ENCODE measurements around the gene LLCFC1.

The LLCFC1 gene

DNA sequence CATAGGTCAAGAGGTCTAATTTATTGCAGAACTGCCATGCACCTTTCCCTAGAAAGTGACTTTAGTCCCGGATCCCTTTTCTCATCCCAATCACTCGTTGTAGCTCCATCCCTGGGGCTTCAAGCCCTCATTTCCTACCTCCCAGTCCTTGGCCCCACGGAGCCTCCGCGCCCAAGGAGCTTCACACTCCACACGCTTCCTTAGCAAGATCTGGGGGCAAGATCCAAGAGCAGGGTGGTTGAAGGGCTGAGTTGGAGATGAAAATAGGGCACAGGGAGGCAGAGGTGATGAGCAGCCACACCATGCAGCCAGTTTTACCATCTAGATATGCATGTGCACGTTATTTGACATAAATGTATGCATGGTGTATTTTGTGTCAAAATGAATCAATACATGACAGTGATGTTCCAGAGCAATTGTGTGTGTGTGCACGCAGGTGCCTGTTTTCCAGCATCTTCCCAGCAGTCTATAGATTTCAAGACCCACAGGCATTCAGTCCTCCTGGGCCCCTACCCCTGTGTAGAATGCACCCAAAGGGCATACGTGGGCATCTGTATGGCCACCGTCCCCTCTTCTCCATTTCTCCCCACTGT is 47.7 kb upstream of the LLCFC1 start:
- Histone ChIP-seq H3K27me3 (ENCODE audit: control insufficient read depth, low read length) (peaks cover 30% of the 10 kb centered on the region), H3K9me2 (replicated peaks; ENCODE audit: control insufficient read depth, low read length) (no peaks in the 10 kb centered on the region), H3K36me3 (ENCODE audit: control insufficient read depth, low read length) (no peaks in the 10 kb centered on the region), H4K20me1 (ENCODE audit: control insufficient read depth, insufficient read depth, low read depth, low read length) (no peaks in the 10 kb centered on the region), H3K4me3 (ENCODE audit: low read length) (no peak overlapping the region), H3K27ac (ENCODE audit: low read depth, low read length) (no peak overlapping the region), H3K4me1 (ENCODE audit: control insufficient read depth, low read length) (no peaks in the 10 kb centered on the region), H3K9me3 (ENCODE audit: control insufficient read depth, insufficient read depth, low read length) (no peaks in the 10 kb centered on the region), H3F3A (ENCODE audit: control insufficient read depth, insufficient read depth) (no peaks in the 10 kb centered on the region), H3K79me2 (ENCODE audit: control insufficient read depth, low read length) (no peaks in the 10 kb centered on the region), H3K4me2 (ENCODE audit: low read length) (no peak overlapping the region)
- no peak for TF ChIP-seq EZH2phosphoT487 (IDR thresholded peaks at IDR 0.05; ENCODE audit: borderline replicate concordance, low read length)
- TF ChIP-seq, protein P1, sequence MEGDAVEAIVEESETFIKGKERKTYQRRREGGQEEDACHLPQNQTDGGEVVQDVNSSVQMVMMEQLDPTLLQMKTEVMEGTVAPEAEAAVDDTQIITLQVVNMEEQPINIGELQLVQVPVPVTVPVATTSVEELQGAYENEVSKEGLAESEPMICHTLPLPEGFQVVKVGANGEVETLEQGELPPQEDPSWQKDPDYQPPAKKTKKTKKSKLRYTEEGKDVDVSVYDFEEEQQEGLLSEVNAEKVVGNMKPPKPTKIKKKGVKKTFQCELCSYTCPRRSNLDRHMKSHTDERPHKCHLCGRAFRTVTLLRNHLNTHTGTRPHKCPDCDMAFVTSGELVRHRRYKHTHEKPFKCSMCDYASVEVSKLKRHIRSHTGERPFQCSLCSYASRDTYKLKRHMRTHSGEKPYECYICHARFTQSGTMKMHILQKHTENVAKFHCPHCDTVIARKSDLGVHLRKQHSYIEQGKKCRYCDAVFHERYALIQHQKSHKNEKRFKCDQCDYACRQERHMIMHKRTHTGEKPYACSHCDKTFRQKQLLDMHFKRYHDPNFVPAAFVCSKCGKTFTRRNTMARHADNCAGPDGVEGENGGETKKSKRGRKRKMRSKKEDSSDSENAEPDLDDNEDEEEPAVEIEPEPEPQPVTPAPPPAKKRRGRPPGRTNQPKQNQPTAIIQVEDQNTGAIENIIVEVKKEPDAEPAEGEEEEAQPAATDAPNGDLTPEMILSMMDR (IDR thresholded peaks at IDR 0.05; ENCODE audit: low read depth, low read length, poor library complexity, severe bottlenecking): no peak

DNA sequence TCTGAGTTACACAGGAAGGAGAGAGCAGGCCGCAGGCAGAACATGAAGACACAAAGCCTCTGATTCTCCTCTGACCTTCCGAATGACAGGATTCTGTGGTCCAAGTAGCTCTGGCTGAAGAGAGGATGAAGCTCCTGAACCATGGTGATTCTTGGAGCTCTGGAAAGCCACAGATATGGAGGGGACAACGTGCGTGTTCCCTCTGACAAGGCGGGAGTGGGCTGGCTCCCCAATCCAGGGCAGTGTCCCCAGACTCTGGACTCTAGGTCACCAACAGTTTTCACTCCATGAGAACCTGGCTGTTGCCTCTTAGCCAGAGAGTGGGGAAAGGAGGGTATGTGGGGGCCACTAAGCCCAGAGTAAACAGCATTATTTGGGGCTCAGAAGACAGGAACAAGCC is 46.3 kb upstream of the LLCFC1 start:
- H3K27ac ChIP-seq (ENCODE audit: low read depth, low read length): no peak overlapping the region
- H3K4me2 ChIP-seq (ENCODE audit: low read length): no peak overlapping the region
- no peak overlapping the region for H3K4me3 ChIP-seq (ENCODE audit: low read length)
- H3F3A ChIP-seq (ENCODE audit: control insufficient read depth, insufficient read depth): no peaks in the 10 kb centered on the region
- H3K27me3 ChIP-seq (ENCODE audit: control insufficient read depth, low read length): peaks cover 35% of the 10 kb centered on the region
- no peaks in the 10 kb centered on the region for H3K9me3 ChIP-seq (ENCODE audit: control insufficient read depth, insufficient read depth, low read length)
- no peaks in the 10 kb centered on the region for H3K9me2 ChIP-seq (replicated peaks; ENCODE audit: control insufficient read depth, low read length)
- H3K79me2 ChIP-seq (ENCODE audit: control insufficient read depth, low read length): no peaks in the 10 kb centered on the region
- H4K20me1 ChIP-seq (ENCODE audit: control insufficient read depth, insufficient read depth, low read depth, low read length): no peaks in the 10 kb centered on the region
- H3K36me3 ChIP-seq (ENCODE audit: control insufficient read depth, low read length): no peaks in the 10 kb centered on the region
- TF ChIP-seq, protein P1 (IDR thresholded peaks at IDR 0.05; ENCODE audit: low read depth, low read length, poor library complexity, severe bottlenecking): no peak
- no peak for TF ChIP-seq EZH2phosphoT487 (IDR thresholded peaks at IDR 0.05; ENCODE audit: borderline replicate concordance, low read length)
- H3K4me1 ChIP-seq (ENCODE audit: control insufficient read depth, low read length): no peaks in the 10 kb centered on the region

DNA sequence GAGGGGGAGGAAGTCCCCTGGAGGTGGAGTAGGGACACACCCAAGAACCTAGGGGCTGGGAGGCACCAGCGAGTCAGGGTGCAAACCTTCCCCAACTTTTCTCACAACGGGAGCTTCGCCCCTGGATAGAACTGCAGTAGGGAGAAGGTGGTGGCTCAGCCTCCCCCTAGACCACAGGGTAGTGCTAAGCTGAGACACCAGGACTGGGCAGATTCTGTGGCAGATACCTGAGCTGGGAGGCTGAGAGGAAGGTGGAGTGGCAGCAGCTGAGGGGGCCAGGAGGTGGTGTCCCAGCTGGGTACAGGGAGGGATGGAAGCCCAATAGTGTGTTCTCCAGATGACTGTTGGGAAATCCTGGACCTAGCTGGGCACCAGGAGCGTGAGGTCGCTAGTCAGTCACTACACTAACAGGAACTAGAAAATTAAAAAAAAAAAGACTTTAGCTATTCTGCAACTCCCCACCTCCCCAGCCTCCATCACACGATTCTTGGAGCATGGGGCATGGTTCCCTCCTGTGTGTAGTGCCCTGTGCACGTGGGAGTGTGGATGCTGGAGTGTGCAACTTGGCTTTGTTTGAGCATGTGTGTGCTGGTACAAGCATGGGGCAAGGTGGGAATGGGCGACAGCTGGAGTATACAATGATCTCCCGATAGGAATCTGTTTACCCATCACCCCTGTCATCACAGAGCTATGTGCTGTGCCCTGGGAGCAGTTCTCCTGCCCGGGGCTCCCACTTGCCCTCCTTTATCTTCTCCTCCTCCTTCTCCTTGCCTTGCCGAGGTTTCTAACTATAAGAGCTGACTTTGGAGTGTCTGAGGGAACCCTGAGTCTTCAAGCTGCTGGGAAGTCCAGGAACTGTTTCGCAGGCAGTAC is 44.9 kb upstream of the LLCFC1 start:
- Histone ChIP-seq H3K4me1 (ENCODE audit: control insufficient read depth, low read length) (no peaks in the 10 kb centered on the region), H4K20me1 (ENCODE audit: control insufficient read depth, insufficient read depth, low read depth, low read length) (no peaks in the 10 kb centered on the region), H3K27me3 (ENCODE audit: control insufficient read depth, low read length) (peaks cover 41% of the 10 kb centered on the region), H3K79me2 (ENCODE audit: control insufficient read depth, low read length) (no peaks in the 10 kb centered on the region), H3F3A (ENCODE audit: control insufficient read depth, insufficient read depth) (no peaks in the 10 kb centered on the region), H3K36me3 (ENCODE audit: control insufficient read depth, low read length) (no peaks in the 10 kb centered on the region), H3K9me3 (ENCODE audit: control insufficient read depth, insufficient read depth, low read length) (no peaks in the 10 kb centered on the region), H3K9me2 (replicated peaks; ENCODE audit: control insufficient read depth, low read length) (no peaks in the 10 kb centered on the region), H3K27ac (ENCODE audit: low read depth, low read length) (no peak overlapping the region), H3K4me2 (ENCODE audit: low read length) (no peak overlapping the region), H3K4me3 (ENCODE audit: low read length) (no peak overlapping the region)
- TF ChIP-seq EZH2phosphoT487 (IDR thresholded peaks at IDR 0.05; ENCODE audit: borderline replicate concordance, low read length): no peak
- TF ChIP-seq, protein P1 (IDR thresholded peaks at IDR 0.05; ENCODE audit: low read depth, low read length, poor library complexity, severe bottlenecking): no peak
